Lung (tissue), 12 donors: ENCODE results near the gene JDP2. TPM values are rescaled to one million over a fixed set of nuclear protein-coding genes. Genes with fewer than 3 reads are reported as not detected.
A peak's percentile ranks its signal among the peaks of the same experiment; 100 is the strongest.

Experiments
- ATAC-seq: fragments of 200-7000 bp; cut with Tn5 transposase; one replicate; pipeline ENCODE4 v1.9.1; 2020; ENCODE audit warnings: moderate number of reproducible peaks; ENCODE audit not compliant: insufficient read depth, low FRiP score
- DNase-seq, 3 donors: peaks; one replicate each; pipeline ENCODE4 v3.0.0-alpha.2; 2013 to 2017
- H3K27ac ChIP-seq, 2 donors: one replicate each; pipeline ENCODE4 v1.5.1; 2013; ENCODE audit warnings: mild to moderate bottlenecking in 2 of 2, moderate library complexity in 2 of 2, control low read depth in 1 of 2, inconsistent platforms in 1 of 2, low read depth in 1 of 2, low read length in 1 of 2
- H3K27me3 ChIP-seq, 3 donors: one replicate each; pipeline ENCODE4 v1.5.1; 2013; ENCODE audit warnings: low read length in 2 of 3; ENCODE audit not compliant: control insufficient read depth in 3 of 3, insufficient read depth in 3 of 3
- H3K36me3 ChIP-seq, 4 donors: one replicate each; pipeline ENCODE4 v1.5.1; 2013; ENCODE audit warnings: low read length in 4 of 4, mild to moderate bottlenecking in 1 of 4, moderate library complexity in 1 of 4; ENCODE audit not compliant: control insufficient read depth in 4 of 4, insufficient read depth in 4 of 4
- H3K4me1 ChIP-seq, 5 donors: one replicate each; pipeline ENCODE4 v1.5.1; 2013; ENCODE audit warnings: low read length in 5 of 5, mild to moderate bottlenecking in 2 of 5, moderate library complexity in 1 of 5; ENCODE audit not compliant: control insufficient read depth in 5 of 5, insufficient read depth in 5 of 5
- H3K4me3 ChIP-seq: one replicate; pipeline ENCODE4 v1.5.1; 2013; ENCODE audit warnings: mild to moderate bottlenecking, control low read depth, moderate library complexity
- H3K9ac ChIP-seq, 2 donors: one replicate each; pipeline ENCODE4 v1.5.1; 2013; ENCODE audit warnings: low read length in 2 of 2, control low read depth in 1 of 2; ENCODE audit not compliant: insufficient read depth in 1 of 2
- H3K9me3 ChIP-seq, 4 donors: one replicate each; pipeline ENCODE4 v1.5.1; 2013; ENCODE audit warnings: low read length in 3 of 4, mild to moderate bottlenecking in 1 of 4, moderate library complexity in 1 of 4; ENCODE audit not compliant: control insufficient read depth in 4 of 4, insufficient read depth in 3 of 4
- CTCF ChIP-seq: IDR thresholded peaks from 2 replicates; pipeline ENCODE4 v1.5.1; 2012; ENCODE audit warnings: mild to moderate bottlenecking; ENCODE audit errors: control extremely low read depth, extremely low read depth
- WGBS, 2 donors: extraction: QIAGEN DNeasy Blood & Tissue Kit; methylation state at CpG; one replicate each; pipeline ENCODE4 v1.1.7; 2013; 5-methylcytosine and 5-hydroxymethylcytosine counted together
- polyA plus RNA-seq, 2 donors: library from polyadenylated mRNA; stranded (reverse); fragments of 200-250 nt; gene quantifications; one replicate each; pipeline ENCODE4 v1.2.1, GENCODE V29; 2013
- total RNA-seq, 2 donors: library from RNA; depleted of rRNA in 1 of 2; stranded (reverse); fragments of >200 nt in 1 of 2; gene quantifications; one replicate each; pipeline ENCODE4 v1.2.1, GENCODE V29; 2014 to 2021
- donor health status: control.
- donor health status: control.
- donor health status: Bipolar disorder and iron deficiency.
- donor health status: healthy.
- donor health status: DM: yes; HTN: yes; CAD: no.

Gene JDP2
- total and polyA plus RNA-seq, 4 donors, result 34.8 to 88.9 (median 57.7) TPM

- no peak for DNase-seq
- Histone ChIP-seq H3K27me3 (no peaks in the 10 kb centered on the region), H3K4me3 (no peak overlapping the region), H3K9me3 (peaks cover 0 to 8% (median 5%) of the 10 kb centered on the region in 4 donors), H3K27ac (no peak overlapping the region), H3K4me1 (peaks cover 0 to 8% (median under 1%) of the 10 kb centered on the region in 5 donors), H3K9ac (no peak overlapping the region), H3K36me3 (no peaks in the 10 kb centered on the region)
- TF ChIP-seq CTCF, result no peak
- 93 to 95% methylated on average over 1 of the region's 1 CpG for WGBS, 2 donors
- ATAC-seq, result no peak
These were observed 82.7 kb downstream of the JDP2 start for GRCh38 chr14:75510547-75510946.

- H3K9me3 ChIP-seq, result peaks cover 0 to 8% (median 5%) of the 10 kb centered on the region in 4 donors
- no peaks in the 10 kb centered on the region for H3K36me3 ChIP-seq
- H3K27ac ChIP-seq, result no peak overlapping the region
- H3K4me3 ChIP-seq, result no peak overlapping the region
- no peak overlapping the region for H3K9ac ChIP-seq
- TF ChIP-seq CTCF, result no peak
- no peak for ATAC-seq
- H3K4me1 ChIP-seq, result peaks cover 0 to 10% (median 4%) of the 10 kb centered on the region in 5 donors
- H3K27me3 ChIP-seq, result no peaks in the 10 kb centered on the region
- DNase-seq, result no peak
These were observed 83.4 kb downstream of the JDP2 start for GRCh38 chr14:75511201-75511600.

GRCh38 chr14:75513911-75514672, 86.3 kb downstream of the JDP2 start:
- ATAC-seq (peak; percentile 53), DNase-seq (no peak)
- no peak for TF ChIP-seq CTCF
- Histone ChIP-seq H3K4me1 (peaks cover 0 to 10% (median 4%) of the 10 kb centered on the region in 5 donors), H3K36me3 (no peaks in the 10 kb centered on the region), H3K4me3 (no peak overlapping the region), H3K9me3 (peaks cover 0 to 5% (median 5%) of the 10 kb centered on the region in 4 donors), H3K27ac (no peak overlapping the region), H3K9ac (no peak overlapping the region), H3K27me3 (no peaks in the 10 kb centered on the region)
- WGBS, 2 donors, result 75 to 87% methylated on average over 12 of the region's 12 CpGs
